HG03342 (cell line): ENCODE measurements around the gene UBQLN4.
A peak's percentile ranks its signal among the peaks of the same experiment; 100 is the strongest.

ENCODE experiments used
- ATAC-seq: cut with Tn5 transposase; IDR thresholded peaks from one replicate; pipeline ENCODE4 v1.9.1; 2021; ENCODE audit warnings: mild to moderate bottlenecking, moderate library complexity; ENCODE audit not compliant: unreplicated experiment

UBQLN4 gene

GRCh38 chr1:156053768-156054499, at the start of gene UBQLN4:
Gene UBQLN4 (minus strand): TSS chr1:156053798. CDS start chr1:156053701, 97 bp downstream.
- ATAC-seq, result peak; percentile 49

- no peak for ATAC-seq
These were observed 49.3 kb upstream of the UBQLN4 start for GRCh38 chr1:156102633-156103511.

DNA sequence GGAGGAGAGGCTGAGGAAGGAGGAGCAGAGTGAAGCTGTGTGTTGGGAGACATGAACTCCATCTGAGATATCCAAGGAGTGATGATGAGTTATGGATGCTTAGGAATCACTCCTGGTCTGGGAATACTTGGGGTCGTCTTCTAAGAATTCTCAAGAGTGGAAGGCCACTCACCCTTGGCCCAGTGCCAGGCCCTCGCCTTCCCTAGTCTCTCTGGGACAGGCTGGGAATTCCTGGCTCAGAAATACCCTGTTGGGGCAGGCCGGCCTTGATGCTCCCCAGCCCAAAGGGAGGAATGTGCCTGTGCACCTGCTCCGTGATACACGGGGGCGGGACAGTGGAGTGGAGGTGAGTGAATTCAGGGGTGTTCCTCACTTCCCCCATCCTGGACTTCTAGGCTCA, 48.3 kb upstream of the UBQLN4 start:
- ATAC-seq, result no peak

DNA sequence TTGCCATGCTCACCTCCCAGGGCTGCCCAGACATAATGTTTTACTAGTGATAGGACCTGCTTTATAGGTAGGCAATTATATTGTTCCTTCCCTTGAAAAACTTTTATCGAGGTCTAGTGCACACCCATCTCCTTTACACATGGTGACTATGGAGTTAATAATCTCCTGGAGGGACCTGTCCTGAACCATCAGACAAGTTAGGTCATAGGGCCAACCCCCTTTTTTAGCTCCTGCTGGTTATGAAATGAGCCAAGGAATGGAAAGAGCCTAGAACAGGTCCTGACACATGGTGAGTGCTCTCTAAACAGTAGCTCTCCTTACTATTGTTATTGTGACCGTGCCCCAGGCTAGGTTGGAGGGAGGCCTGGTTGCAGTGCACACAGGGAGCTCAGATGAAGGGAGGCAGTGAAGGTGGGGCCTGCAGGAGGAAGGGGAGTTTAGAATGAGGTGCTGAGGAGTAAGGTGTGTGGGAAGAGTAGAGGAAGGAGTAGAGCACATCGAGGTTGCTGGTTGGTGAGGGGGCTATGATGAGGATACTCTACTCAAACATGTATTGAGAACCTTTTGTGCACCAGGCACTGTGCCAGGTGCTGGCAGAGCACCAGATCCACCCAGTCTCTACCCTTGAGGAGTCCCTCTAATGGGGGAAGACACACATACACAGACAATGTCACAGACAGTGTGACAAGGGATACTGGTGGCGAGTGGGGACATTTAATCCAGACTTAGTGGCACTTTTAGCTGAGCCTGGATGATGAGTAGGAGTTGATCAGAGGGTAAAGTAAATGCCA, 46.8 kb upstream of the UBQLN4 start:
- ATAC-seq, result no peak

- ATAC-seq, result no peak
These were observed 45.7 kb upstream of the UBQLN4 start for GRCh38 chr1:156099282-156099681.

DNA sequence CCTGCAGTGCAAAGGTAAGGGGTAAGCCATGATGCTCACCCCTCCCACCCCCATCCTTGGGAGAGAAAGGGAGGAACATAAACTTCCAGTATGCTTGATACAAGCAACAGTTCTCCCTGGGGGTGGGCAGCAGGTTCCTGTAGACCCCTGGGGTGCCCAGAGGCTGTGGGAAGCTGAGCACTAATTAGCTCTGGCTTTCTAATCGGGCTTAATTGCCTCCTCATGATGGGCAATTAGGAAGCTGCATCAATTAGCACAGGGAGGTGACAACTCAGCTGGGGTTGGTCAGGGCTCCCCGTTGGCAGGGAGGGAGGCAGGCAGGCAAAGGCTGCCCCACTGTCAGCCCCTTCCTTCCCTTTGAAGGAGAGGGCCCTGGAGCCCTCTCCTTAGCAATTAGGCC, 45.2 kb upstream of the UBQLN4 start:
- no peak for ATAC-seq

GRCh38 chr1:156097499-156098178, 44.0 kb upstream of the UBQLN4 start:
- ATAC-seq, result no peak

DNA sequence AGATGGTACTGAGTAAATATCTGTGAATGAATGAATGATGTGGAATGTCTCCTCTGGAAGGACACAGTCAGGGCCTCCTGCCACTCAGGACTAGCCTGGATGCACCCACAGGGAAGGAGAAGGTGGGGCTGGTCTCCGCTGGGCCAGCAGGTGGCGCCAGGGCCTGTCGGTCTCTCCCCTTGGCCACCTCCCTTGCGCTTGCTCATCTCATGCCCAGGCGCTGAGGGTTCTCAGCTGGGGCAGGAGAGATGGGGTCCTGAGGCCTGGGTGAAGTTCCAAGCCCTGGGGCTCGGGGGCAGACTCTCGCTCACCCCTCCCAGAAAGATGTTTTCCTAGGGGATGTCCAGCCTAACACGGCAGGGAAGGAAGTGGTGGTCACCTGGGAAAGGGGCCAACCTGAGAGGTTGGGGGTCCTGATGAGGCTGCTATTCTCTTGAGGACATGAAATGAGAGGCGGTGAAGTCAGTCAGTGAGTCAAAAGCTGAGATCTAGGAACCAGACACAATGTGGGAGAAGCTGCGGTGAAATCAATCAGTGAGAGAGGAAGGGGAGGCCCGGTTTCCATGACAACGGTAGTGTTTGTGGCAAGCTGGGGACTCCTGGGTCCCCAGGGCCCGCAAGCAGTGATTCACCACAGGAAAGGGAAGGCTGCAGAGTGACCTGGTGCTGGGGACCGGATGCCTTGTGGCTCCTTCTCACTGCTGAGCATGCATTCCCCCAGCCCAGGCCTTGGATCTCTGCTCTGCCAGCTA, 43.2 kb upstream of the UBQLN4 start:
- ATAC-seq, result peak; percentile 64

- ATAC-seq, result no peak
These were observed 42.4 kb upstream of the UBQLN4 start for GRCh38 chr1:156095906-156096508.

GRCh38 chr1:156091610-156092009, 38.0 kb upstream of the UBQLN4 start:
- ATAC-seq, result no peak

GRCh38 chr1:156090840-156091188, 37.2 kb upstream of the UBQLN4 start:
- peak; percentile 80 for ATAC-seq

GRCh38 chr1:156090138-156090839, 36.7 kb upstream of the UBQLN4 start:
- ATAC-seq, result no peak

GRCh38 chr1:156089704-156090103, 36.1 kb upstream of the UBQLN4 start:
- no peak for ATAC-seq

DNA sequence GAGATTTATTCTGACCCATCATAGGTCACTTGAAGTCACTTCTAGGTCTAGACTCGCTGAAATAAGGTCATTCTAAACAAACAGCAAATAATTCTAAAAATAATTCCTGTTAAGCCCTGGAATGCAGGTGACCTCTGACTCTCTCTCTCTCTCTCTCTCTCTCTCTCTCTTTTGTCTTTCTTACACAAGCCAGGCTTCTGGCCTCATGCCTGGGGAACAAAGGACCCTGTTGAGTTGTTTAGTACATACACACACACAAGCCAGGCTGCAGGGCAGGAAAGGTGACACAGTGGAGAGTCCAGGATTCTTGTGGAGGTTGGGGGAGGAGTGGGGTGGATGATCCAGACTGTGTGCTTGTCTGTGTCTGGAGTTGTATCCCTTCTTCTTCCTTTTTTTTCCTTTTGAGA, 32.7 kb upstream of the UBQLN4 start:
- no peak for ATAC-seq

GRCh38 chr1:156083800-156084790, 30.5 kb upstream of the UBQLN4 start:
- no peak for ATAC-seq

- ATAC-seq, result no peak
These were observed 28.9 kb upstream of the UBQLN4 start, which contains the start of gene MEX3A for GRCh38 chr1:156082309-156083091. Gene MEX3A (minus strand): TSS chr1:156082465. CDS start chr1:156081998, 467 bp downstream.

GRCh38 chr1:156081917-156082308, 28.3 kb upstream of the UBQLN4 start:
- no peak for ATAC-seq
